ENCODE data around the gene NUP35. TPM values are rescaled to one million over a fixed set of nuclear protein-coding genes. Genes with fewer than 3 reads are reported as not detected.

NUP35 gene
- total RNA-seq, 3 donors from 2014 or later (not counting 1 experiment from before 2014, with no cell fraction given), result 10.5 to 14.0 (median 12.7) TPM

DNA sequence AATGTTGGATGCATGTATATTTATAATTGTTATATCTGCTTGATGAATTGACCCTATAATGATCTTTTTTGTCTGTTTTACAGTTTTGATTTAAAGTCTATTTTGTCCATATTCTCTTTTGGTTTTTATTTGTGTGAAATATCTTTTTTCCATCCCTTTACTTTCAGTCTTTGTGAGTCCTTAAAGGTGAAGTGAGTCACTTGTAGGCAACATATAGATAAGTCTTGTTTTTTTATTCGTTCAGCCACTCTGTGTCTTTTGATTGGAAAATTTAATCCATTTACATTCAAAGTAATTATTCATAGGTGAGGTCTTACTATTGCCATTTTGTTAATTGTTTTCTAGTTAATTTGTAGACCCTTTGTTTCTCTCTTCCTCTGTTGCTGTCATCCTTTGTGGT lies 62.5 kb downstream of the NUP35 start:
- Histone ChIP-seq H3K36me3 (ENCODE audit: control insufficient read depth, insufficient read depth, low read length) (peaks cover 24% of the 10 kb centered on the region), H3K27ac (ENCODE audit: low read length) (no peak overlapping the region), H3K9me3 (ENCODE audit: control insufficient read depth, insufficient read depth, low read length) (no peaks in the 10 kb centered on the region), H3K27me3 (ENCODE audit: control insufficient read depth, insufficient read depth, low read length) (no peaks in the 10 kb centered on the region), H3K4me1 (ENCODE audit: control insufficient read depth, insufficient read depth, low read length) (no peaks in the 10 kb centered on the region), H3K4me3 (ENCODE audit: low read length) (no peak overlapping the region)
- no CpG with 5 or more reads among the region's 1 CpG for WGBS (ENCODE audit: insufficient coverage)
- TF ChIP-seq, protein P1, sequence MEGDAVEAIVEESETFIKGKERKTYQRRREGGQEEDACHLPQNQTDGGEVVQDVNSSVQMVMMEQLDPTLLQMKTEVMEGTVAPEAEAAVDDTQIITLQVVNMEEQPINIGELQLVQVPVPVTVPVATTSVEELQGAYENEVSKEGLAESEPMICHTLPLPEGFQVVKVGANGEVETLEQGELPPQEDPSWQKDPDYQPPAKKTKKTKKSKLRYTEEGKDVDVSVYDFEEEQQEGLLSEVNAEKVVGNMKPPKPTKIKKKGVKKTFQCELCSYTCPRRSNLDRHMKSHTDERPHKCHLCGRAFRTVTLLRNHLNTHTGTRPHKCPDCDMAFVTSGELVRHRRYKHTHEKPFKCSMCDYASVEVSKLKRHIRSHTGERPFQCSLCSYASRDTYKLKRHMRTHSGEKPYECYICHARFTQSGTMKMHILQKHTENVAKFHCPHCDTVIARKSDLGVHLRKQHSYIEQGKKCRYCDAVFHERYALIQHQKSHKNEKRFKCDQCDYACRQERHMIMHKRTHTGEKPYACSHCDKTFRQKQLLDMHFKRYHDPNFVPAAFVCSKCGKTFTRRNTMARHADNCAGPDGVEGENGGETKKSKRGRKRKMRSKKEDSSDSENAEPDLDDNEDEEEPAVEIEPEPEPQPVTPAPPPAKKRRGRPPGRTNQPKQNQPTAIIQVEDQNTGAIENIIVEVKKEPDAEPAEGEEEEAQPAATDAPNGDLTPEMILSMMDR (IDR thresholded peaks at IDR 0.05), result no peak
- DNase-seq (no peak), ATAC-seq (no peak)
- Mint-ChIP-seq H3K27ac (no peak overlapping the region), H3K27me3 (ENCODE audit: low read depth in 2 of 2) (no peaks in the 10 kb centered on the region), H3K4me1 (peaks cover 7 to 15% of the 10 kb centered on the region in 2 donors), H3K4me3 (no peak overlapping the region), H3K9me3 (peaks cover 0 to 4% of the 10 kb centered on the region in 2 donors), H3K36me3 (peaks cover 38% of the 10 kb centered on the region)
- intact Hi-C loops (cut with micrococcal nuclease), result no loop called here

DNA sequence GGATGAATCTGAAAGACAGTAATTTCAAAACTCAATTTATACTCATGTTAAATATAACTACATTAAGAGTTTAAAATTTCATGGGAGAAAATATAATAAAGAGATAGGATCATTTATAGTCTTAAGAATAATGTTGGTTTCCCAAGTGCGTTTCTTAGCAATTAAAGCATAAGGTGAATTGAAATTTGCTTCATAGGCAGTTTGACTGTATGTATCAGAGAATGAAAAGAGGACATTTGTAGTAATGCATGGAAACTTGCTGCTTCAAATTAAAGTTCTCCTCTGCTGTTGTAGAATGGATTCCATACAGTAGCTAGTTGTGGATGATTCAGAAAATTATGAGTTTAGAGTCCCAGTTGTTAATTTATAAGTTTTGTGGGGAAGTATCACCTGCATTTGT lies 68.1 kb downstream of the NUP35 start:
- H3K4me3 ChIP-seq (ENCODE audit: low read length), result no peak overlapping the region
- H3K9me3 Mint-ChIP-seq, result no peaks in the 10 kb centered on the region
- no peaks in the 10 kb centered on the region for H3K4me1 Mint-ChIP-seq
- WGBS (ENCODE audit: insufficient coverage), result 86% methylated on average over 1 of the region's 1 CpG
- H3K9me3 ChIP-seq (ENCODE audit: control insufficient read depth, insufficient read depth, low read length), result no peaks in the 10 kb centered on the region
- no peak for DNase-seq
- intact Hi-C loops (cut with micrococcal nuclease), result no loop called here
- no peaks in the 10 kb centered on the region for H3K27me3 Mint-ChIP-seq (ENCODE audit: low read depth in 2 of 2)
- H3K36me3 Mint-ChIP-seq, result peaks cover 7% of the 10 kb centered on the region
- no peak for ATAC-seq
- no peaks in the 10 kb centered on the region for H3K4me1 ChIP-seq (ENCODE audit: control insufficient read depth, insufficient read depth, low read length)
- peaks cover 15% of the 10 kb centered on the region for H3K36me3 ChIP-seq (ENCODE audit: control insufficient read depth, insufficient read depth, low read length)
- no peaks in the 10 kb centered on the region for H3K27me3 ChIP-seq (ENCODE audit: control insufficient read depth, insufficient read depth, low read length)
- H3K27ac Mint-ChIP-seq, result no peak overlapping the region
- no peak overlapping the region for H3K27ac ChIP-seq (ENCODE audit: low read length)
- H3K4me3 Mint-ChIP-seq, result no peak overlapping the region
- TF ChIP-seq, protein P1 (IDR thresholded peaks at IDR 0.05), result no peak

DNA sequence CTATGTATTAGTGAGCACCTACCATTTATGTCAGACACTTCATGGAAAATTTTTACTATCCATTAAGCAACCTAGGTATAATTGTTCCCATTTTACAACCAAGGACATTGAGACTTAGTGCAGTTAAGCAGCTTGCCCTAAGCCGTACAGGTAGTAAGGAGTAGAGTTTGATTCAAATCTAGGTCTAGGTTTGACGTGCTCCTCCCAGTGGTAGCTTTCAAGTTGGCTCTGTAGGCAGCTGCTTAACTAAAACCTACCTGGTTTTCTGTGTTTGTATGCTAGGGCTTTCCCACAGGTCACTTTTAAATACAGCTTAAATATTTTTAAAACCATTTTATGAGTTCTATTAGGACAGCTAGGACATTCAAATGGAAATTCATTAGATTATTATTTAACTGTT lies 69.7 kb downstream of the NUP35 start:
- intact Hi-C loops (cut with micrococcal nuclease), result no loop called here
- no peaks in the 10 kb centered on the region for H3K4me1 Mint-ChIP-seq
- H3K9me3 Mint-ChIP-seq, result no peaks in the 10 kb centered on the region
- H3K4me3 Mint-ChIP-seq, result no peak overlapping the region
- Histone ChIP-seq H3K27me3 (ENCODE audit: control insufficient read depth, insufficient read depth, low read length) (no peaks in the 10 kb centered on the region), H3K27ac (ENCODE audit: low read length) (no peak overlapping the region), H3K9me3 (ENCODE audit: control insufficient read depth, insufficient read depth, low read length) (no peaks in the 10 kb centered on the region), H3K4me3 (ENCODE audit: low read length) (no peak overlapping the region), H3K36me3 (ENCODE audit: control insufficient read depth, insufficient read depth, low read length) (peaks cover 14% of the 10 kb centered on the region), H3K4me1 (ENCODE audit: control insufficient read depth, insufficient read depth, low read length) (no peaks in the 10 kb centered on the region)
- peaks cover 4% of the 10 kb centered on the region for H3K36me3 Mint-ChIP-seq
- DNase-seq (no peak), ATAC-seq (no peak)
- no peak overlapping the region for H3K27ac Mint-ChIP-seq
- TF ChIP-seq, protein P1 (IDR thresholded peaks at IDR 0.05), result no peak
- 100% methylated on average over 2 of the region's 2 CpGs for WGBS (ENCODE audit: insufficient coverage)
- no peaks in the 10 kb centered on the region for H3K27me3 Mint-ChIP-seq (ENCODE audit: low read depth in 2 of 2)

DNA sequence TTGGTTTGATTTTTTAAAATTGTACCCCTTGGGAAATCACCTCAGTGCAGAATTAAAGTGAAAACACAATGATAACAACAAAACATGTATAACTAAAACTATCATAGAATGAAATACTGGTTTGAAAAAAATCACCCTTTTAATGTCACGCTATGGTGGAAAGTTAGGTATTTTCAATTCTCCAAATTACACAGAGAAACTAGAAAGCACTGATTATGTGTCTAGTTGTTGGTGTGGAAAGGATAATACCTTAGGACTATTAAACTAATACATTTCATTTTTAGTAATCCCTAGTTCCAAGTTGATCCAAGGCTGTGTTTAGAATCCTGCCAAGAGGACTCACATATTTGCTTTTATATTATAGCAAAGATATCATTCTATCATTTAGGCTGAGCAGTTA lies 71.2 kb downstream of the NUP35 start:
- Mint-ChIP-seq H3K9me3 (no peaks in the 10 kb centered on the region), H3K4me1 (no peaks in the 10 kb centered on the region), H3K4me3 (no peak overlapping the region), H3K27me3 (ENCODE audit: low read depth in 2 of 2) (no peaks in the 10 kb centered on the region), H3K27ac (no peak overlapping the region), H3K36me3 (no peaks in the 10 kb centered on the region)
- ATAC-seq, result no peak
- no CpG with 5 or more reads among the region's 1 CpG for WGBS (ENCODE audit: insufficient coverage)
- TF ChIP-seq, protein P1 (IDR thresholded peaks at IDR 0.05), result no peak
- Histone ChIP-seq H3K4me1 (ENCODE audit: control insufficient read depth, insufficient read depth, low read length) (no peaks in the 10 kb centered on the region), H3K4me3 (ENCODE audit: low read length) (no peak overlapping the region), H3K27ac (ENCODE audit: low read length) (no peak overlapping the region), H3K27me3 (ENCODE audit: control insufficient read depth, insufficient read depth, low read length) (no peaks in the 10 kb centered on the region), H3K9me3 (ENCODE audit: control insufficient read depth, insufficient read depth, low read length) (no peaks in the 10 kb centered on the region), H3K36me3 (ENCODE audit: control insufficient read depth, insufficient read depth, low read length) (peaks cover 7% of the 10 kb centered on the region)
- intact Hi-C loops (cut with micrococcal nuclease), result no loop called here
- DNase-seq, result no peak
